DMS114 treated with DMSO at 0.1 percent for 48 hours (cell line): ENCODE measurements around the gene HSD11B2.

Experiments
- DNase-seq: peaks from one replicate; lab custom pipeline; 2025; ENCODE audit not compliant: unreplicated experiment; lab: John Stamatoyannopoulos, UW

HSD11B2 gene

GRCh38 chr16:67396159-67397035 lies 34.5 kb upstream of the HSD11B2 start:
- no peak for DNase-seq

GRCh38 chr16:67397036-67397801 lies 33.7 kb upstream of the HSD11B2 start:
- no peak for DNase-seq

GRCh38 chr16:67397812-67398545 lies 32.9 kb upstream of the HSD11B2 start:
- no peak for DNase-seq

GRCh38 chr16:67398546-67399217 lies 32.2 kb upstream of the HSD11B2 start:
- DNase-seq: no peak

- no peak for DNase-seq
Measured at GRCh38 chr16:67399218-67399733, 31.6 kb upstream of the HSD11B2 start.

GRCh38 chr16:67399749-67400704 lies 30.9 kb upstream of the HSD11B2 start:
- DNase-seq: no peak

GRCh38 chr16:67400901-67401300 lies 30.0 kb upstream of the HSD11B2 start:
- DNase-seq: no peak

GRCh38 chr16:67403976-67404555 lies 26.9 kb upstream of the HSD11B2 start:
- no peak for DNase-seq

GRCh38 chr16:67404740-67405226 lies 26.1 kb upstream of the HSD11B2 start:
- no peak for DNase-seq

- no peak for DNase-seq
Measured at GRCh38 chr16:67405336-67405735, 25.6 kb upstream of the HSD11B2 start.

- DNase-seq: no peak
Measured at GRCh38 chr16:67406111-67406971, 24.6 kb upstream of the HSD11B2 start.

GRCh38 chr16:67407176-67407787 lies 23.6 kb upstream of the HSD11B2 start:
- no peak for DNase-seq

- DNase-seq: no peak
Measured at GRCh38 chr16:67407788-67408452, 23.0 kb upstream of the HSD11B2 start.

GRCh38 chr16:67409631-67410030 lies 21.3 kb upstream of the HSD11B2 start:
- no peak for DNase-seq

- DNase-seq: no peak
Measured at GRCh38 chr16:67411339-67411738, 19.6 kb upstream of the HSD11B2 start.

- no peak for DNase-seq
Measured at GRCh38 chr16:67412294-67412693, 18.6 kb upstream of the HSD11B2 start.
